Activated T-cell treated with anti-CD3 and anti-CD28 coated beads, Interleukin-2, amount 50 U/mL, for 48 hours (primary cell): Measurements from ENCODE around the gene GTPBP2.
"Not testable (repeated sequence)": the region's sequence is repeated elsewhere in the genome, so short reads cannot be mapped to it uniquely, and the experiment has no call there.

Source experiments
- DNase-seq, 2 experiments: peaks; one replicate each; pipeline ENCODE4 v3.0.0-alpha.2; 2020

The GTPBP2 gene

GRCh38 chr6:43623880-43624785 is 4.9 kb downstream of the GTPBP2 start:
- DNase-seq, result no peak

- DNase-seq, result no peak
Measured at GRCh38 chr6:43622541-43622940, 6.5 kb downstream of the GTPBP2 start.

GRCh38 chr6:43621836-43622180 is 7.3 kb downstream of the GTPBP2 start:
- no peak for DNase-seq

- DNase-seq, result no peak
Measured at GRCh38 chr6:43621078-43621835, 7.8 kb downstream of the GTPBP2 start.

DNA sequence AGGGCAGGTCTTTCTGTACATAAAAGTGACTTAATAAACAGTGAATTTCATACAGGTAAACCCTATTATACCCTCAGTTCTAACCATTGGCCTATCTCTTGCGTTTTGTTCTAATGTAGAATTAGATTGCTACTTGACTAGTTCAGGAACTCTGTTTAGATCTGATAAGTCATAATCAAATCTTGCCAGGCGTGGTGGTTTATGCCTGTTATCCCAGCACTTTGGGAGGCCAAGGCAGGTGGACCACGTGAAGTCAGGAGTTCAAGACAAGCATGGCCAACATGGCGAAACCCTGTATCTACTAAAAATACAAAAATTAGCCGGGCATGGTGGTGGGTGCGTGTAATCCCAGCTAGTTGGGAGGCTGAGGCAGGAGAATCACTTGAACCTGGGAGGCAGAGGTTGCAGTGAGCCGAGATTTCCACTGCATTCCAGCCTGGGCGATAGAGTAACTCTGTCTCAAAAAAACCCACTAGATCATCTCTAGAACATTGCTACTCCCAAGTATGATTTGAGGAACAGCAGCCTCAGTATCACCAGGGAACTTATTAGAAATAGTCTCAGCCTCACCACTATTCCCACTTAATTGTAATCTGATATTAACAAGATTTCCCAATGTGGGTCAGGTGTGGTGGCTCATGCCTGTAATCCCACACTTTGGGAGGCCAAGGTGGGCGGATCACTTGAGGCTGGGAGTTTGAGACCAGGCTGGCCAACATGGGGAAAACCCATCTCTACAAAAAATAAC is 12.2 kb downstream of the GTPBP2 start:
- DNase-seq, result peak in 1 of 2 experiments; percentile 13

- no peak for DNase-seq
Measured at GRCh38 chr6:43614396-43614730, 14.7 kb downstream of the GTPBP2 start.

GRCh38 chr6:43613721-43614395 is 15.2 kb downstream of the GTPBP2 start:
- no peak for DNase-seq

DNA sequence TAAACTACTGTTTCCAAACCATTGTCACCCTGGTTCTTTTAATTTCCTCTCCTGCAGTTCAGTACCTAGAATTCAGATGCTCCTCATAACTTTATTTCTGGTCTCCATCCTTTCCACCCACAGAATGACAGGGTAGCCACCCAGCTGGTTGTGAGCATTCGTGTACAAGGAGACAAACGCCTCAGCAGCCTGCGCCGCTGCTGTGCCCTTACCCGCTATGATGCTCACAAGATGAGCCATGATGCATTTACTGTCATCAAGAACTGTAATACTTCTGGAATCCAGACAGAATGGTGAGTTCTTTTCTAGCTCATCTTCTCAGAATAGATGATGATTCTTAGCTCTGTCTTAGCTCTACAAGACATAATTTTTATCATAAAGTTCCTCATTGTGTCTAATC is 18.6 kb downstream of the GTPBP2 start:
- DNase-seq, result no peak

DNA sequence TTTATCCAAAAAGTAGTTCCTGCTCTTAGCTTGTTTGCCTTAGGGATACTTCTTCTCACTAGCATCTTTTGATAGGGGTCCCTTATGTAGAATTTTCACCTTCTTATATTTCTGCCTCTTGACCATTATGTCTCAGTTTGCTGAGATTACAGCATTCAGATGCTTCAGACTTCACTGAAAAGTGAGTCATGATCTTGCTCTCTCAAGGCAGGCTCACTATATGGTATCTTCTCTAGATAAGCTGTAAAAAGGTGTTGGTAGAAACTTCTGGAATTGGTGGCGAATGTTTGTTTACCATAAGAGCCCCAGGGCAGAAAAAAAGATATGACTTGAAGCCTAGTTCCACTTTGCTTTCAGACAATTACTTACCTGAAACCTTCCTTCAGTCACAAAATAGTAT is 19.7 kb downstream of the GTPBP2 start:
- no peak for DNase-seq

- DNase-seq, result no peak
Measured at GRCh38 chr6:43608807-43609206, 20.3 kb downstream of the GTPBP2 start.

GRCh38 chr6:43608310-43608763 is 20.7 kb downstream of the GTPBP2 start:
- DNase-seq, result peak; percentile 70 to 72

- DNase-seq, result no peak
Measured at GRCh38 chr6:43606019-43606418, 23.0 kb downstream of the GTPBP2 start.

GRCh38 chr6:43604174-43604573 is 24.9 kb downstream of the GTPBP2 start:
- no peak for DNase-seq

- no peak for DNase-seq
Measured at GRCh38 chr6:43600595-43600994, 28.5 kb downstream of the GTPBP2 start.

- DNase-seq, result no peak
Measured at GRCh38 chr6:43593938-43594337, 35.1 kb downstream of the GTPBP2 start.

GRCh38 chr6:43589564-43589963 is 39.5 kb downstream of the GTPBP2 start:
- not testable (repeated sequence) for DNase-seq

DNA sequence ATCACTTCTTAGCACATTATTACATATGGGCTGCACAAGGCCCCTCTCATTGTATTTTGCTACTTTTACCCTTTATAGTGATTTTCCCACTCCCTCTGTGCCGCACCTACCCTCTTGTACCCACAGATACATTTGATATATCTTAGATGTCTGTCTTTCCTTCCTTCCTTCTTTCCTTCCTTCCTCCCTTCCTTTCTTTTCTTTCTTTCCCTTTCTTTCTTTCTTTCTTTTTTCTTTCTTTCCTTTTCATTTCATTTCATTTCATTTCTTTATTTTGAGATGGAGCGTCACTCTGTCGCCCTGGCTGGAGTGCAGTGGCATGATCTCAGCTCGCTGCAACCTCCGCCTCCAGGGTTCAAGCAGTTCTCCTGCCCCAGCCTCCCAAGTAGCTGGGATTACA is 40.9 kb downstream of the GTPBP2 start:
- DNase-seq, result no peak

DNA sequence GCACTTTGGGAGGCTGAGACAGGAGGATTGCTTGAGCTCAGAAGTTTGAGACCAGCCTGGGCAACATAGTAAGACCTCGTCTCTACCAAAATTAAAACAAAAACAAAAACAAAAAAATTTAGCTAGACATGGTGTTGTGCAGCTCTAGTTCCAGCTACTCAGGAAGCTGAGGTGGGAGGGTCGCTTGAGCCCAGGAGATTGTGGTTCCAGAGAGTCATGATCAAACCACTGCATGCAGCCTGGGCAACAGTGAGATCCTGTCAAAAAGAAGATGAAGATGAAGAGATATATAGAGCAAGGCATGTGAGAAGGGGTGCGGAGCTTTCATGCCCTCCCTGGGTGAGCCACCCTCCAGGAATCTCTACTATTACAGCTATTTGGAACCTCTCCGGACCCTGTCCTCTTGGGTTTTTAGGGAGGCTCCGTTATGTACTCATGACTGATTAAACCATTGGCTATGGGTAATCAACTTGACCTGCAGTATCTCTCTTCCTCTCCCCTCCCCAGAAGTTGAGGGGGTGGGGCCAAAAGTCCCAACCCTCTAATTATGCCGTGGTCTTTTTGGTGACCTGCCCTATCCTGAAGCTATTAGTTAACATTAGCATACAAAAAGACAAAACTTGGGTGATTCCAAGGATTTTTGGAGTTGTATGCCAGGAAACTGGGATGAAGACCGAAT is 44.0 kb downstream of the GTPBP2 start:
- DNase-seq, result no peak

- DNase-seq, result no peak
Measured at GRCh38 chr6:43582911-43583310, 46.2 kb downstream of the GTPBP2 start.

- DNase-seq, result no peak
Measured at GRCh38 chr6:43579171-43579570, 49.9 kb downstream of the GTPBP2 start.

DNA sequence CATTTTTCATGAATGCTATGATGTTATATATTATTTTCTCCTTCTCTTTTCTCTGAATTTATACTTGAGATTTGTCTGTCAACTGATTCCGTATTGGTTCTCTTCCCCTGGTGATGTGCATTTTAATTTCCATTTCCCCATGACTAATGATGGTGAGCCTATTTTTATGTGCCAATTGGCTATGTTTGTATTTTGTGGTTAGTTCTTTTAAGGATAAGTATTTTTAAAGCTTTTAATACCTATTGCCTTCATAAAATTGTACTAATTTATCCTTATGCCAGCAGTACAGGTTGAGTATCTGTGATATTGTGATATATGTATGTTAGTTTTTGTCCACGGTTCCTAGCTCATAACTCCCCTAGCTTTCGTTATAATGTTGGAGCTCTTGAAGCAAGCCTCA is 50.3 kb downstream of the GTPBP2 start:
- DNase-seq, result no peak
